ENCODE data around the gene CADM1. TPM values are rescaled to one million over a fixed set of nuclear protein-coding genes. Genes with fewer than 3 reads are reported as not detected.
A peak's percentile ranks its signal among the peaks of the same experiment; 100 is the strongest.

The CADM1 gene
- total RNA-seq, 1 donor from 2014 or later = not detected

DNA sequence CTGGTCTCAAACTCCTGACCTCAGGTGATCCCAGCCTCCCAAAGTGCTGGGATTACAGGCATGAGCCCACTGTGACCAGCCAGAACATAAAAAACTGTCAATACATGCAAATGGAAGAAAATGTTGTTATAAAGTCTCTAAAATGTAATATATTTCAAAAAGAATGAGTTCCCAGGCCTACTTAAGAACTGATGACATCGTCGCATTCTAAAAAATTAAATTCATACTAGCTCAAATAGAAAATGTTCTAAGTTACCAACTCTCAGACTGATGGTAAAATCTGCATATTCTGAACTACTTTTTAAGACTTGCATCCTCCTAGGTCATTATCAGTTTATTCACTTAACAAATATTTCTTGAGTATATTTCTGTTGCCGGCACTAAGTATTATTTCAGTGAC lies 163.3 kb downstream of the CADM1 start:
- Mint-ChIP-seq H3K9me3 (no peaks in the 10 kb centered on the region), H3K4me3 (no peak overlapping the region), H3K27me3 (ENCODE audit: insufficient read depth) (peaks cover 6% of the 10 kb centered on the region), H3K27ac (no peak overlapping the region), H3K36me3 (ENCODE audit: low read depth) (no peaks in the 10 kb centered on the region), H3K4me1 (ENCODE audit: low read depth) (no peaks in the 10 kb centered on the region)
- no peak for DNase-seq (ENCODE audit: low spot score)
- intact Hi-C loops (cut with micrococcal nuclease) = no loop called here

DNA sequence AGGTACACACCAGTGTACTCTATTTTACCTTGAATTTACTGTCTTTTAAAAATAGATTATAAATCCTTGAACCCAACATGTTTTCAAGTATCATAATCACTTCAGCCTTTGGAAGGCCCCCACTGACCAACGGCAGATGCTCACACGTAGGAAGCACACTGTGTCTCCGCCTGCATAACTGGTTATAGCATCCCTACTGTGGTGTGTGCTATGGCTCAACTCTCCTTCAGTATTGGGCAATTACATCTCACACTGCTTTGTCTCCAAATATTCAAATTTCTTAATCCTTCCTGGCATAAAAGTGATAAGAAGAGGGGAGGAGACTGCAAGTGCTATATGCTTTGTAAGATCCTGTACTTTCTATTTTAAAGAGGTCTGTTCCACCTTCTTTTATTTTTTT lies 165.7 kb downstream of the CADM1 start:
- intact Hi-C loops (cut with micrococcal nuclease) = loop anchor here (5.0 kb wide), 1 partner anchor 164 kb away; the partner anchor contains the start of gene CADM1
- peaks cover 6% of the 10 kb centered on the region for H3K27me3 Mint-ChIP-seq (ENCODE audit: insufficient read depth)
- H3K9me3 Mint-ChIP-seq = no peaks in the 10 kb centered on the region
- DNase-seq (ENCODE audit: low spot score) = no peak
- H3K36me3 Mint-ChIP-seq (ENCODE audit: low read depth) = no peaks in the 10 kb centered on the region
- no peaks in the 10 kb centered on the region for H3K4me1 Mint-ChIP-seq (ENCODE audit: low read depth)
- no peak overlapping the region for H3K27ac Mint-ChIP-seq
- no peak overlapping the region for H3K4me3 Mint-ChIP-seq

GRCh38 chr11:115334932-115335788 lies 169.1 kb downstream of the CADM1 start:
- H3K9me3 Mint-ChIP-seq = no peaks in the 10 kb centered on the region
- no peak overlapping the region for H3K4me3 Mint-ChIP-seq
- no peak for DNase-seq (ENCODE audit: low spot score)
- intact Hi-C loops (cut with micrococcal nuclease) = loop anchor here (1.0 to 5.0 kb wide), 3 partner anchors 167 to 1356 kb away; partner anchors contain the start of gene CADM1
- no peaks in the 10 kb centered on the region for H3K27me3 Mint-ChIP-seq (ENCODE audit: insufficient read depth)
- H3K4me1 Mint-ChIP-seq (ENCODE audit: low read depth) = no peaks in the 10 kb centered on the region
- H3K36me3 Mint-ChIP-seq (ENCODE audit: low read depth) = no peaks in the 10 kb centered on the region
- no peak overlapping the region for H3K27ac Mint-ChIP-seq

DNA sequence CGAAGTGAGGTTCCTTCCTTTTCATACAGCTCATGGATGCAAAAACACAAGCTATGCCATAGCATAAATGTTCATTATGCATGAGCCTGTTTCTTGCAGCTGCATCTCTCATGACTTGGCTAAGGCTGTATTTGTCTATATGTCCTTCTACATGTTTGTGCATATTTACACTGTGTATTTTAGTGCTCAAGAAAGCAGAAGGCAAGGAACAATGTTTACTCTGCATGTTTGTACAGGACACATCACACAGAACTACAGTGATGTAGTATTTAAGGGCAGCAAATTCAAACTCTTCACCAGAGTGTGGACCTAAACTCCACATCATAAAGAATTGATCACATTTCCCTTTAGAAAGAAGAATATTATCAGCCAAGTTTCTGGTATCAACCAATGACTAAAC lies 170.3 kb downstream of the CADM1 start:
- no peaks in the 10 kb centered on the region for H3K4me1 Mint-ChIP-seq (ENCODE audit: low read depth)
- no peaks in the 10 kb centered on the region for H3K27me3 Mint-ChIP-seq (ENCODE audit: insufficient read depth)
- H3K4me3 Mint-ChIP-seq = no peak overlapping the region
- no peak overlapping the region for H3K27ac Mint-ChIP-seq
- intact Hi-C loops (cut with micrococcal nuclease) = loop anchor here (2.0 kb wide), 1 partner anchor 1357 kb away; no protein-coding TSS in a partner anchor
- H3K36me3 Mint-ChIP-seq (ENCODE audit: low read depth) = no peaks in the 10 kb centered on the region
- no peaks in the 10 kb centered on the region for H3K9me3 Mint-ChIP-seq
- no peak for DNase-seq (ENCODE audit: low spot score)

- Mint-ChIP-seq H3K9me3 (no peaks in the 10 kb centered on the region), H3K27ac (no peak overlapping the region), H3K4me1 (ENCODE audit: low read depth) (no peaks in the 10 kb centered on the region), H3K27me3 (ENCODE audit: insufficient read depth) (no peaks in the 10 kb centered on the region), H3K4me3 (no peak overlapping the region), H3K36me3 (ENCODE audit: low read depth) (no peaks in the 10 kb centered on the region)
- intact Hi-C loops (cut with micrococcal nuclease) = no loop called here
- no peak for DNase-seq (ENCODE audit: low spot score)
Measured at GRCh38 chr11:115333121-115333520, 171.1 kb downstream of the CADM1 start.

- Mint-ChIP-seq H3K4me3 (no peak overlapping the region), H3K4me1 (ENCODE audit: low read depth) (no peaks in the 10 kb centered on the region), H3K36me3 (ENCODE audit: low read depth) (no peaks in the 10 kb centered on the region), H3K9me3 (no peaks in the 10 kb centered on the region), H3K27ac (no peak overlapping the region), H3K27me3 (ENCODE audit: insufficient read depth) (no peaks in the 10 kb centered on the region)
- no peak for DNase-seq (ENCODE audit: low spot score)
- intact Hi-C loops (cut with micrococcal nuclease) = no loop called here
Measured at GRCh38 chr11:115330684-115331482, 173.3 kb downstream of the CADM1 start.

DNA sequence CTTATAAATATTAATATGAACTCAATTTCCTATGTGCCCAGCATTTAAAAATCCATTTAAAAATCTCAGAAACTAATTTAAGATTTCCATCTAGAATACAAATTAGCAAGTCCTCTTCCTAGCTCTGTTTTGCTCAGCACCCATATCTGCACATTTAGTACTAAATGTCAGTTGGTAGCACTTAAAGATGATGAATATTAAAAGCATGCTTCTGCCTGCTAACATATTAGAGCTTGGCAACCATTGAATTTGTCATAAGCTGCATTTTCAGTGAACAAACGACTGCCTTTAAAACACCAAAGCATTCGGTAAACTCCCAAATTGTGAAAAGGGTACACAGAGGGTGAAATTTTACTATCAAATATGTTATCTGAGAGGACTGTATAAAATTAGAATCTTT lies 177.7 kb downstream of the CADM1 start:
- Mint-ChIP-seq H3K36me3 (ENCODE audit: low read depth) (no peaks in the 10 kb centered on the region), H3K27me3 (ENCODE audit: insufficient read depth) (peaks cover 4% of the 10 kb centered on the region), H3K4me3 (no peak overlapping the region), H3K4me1 (ENCODE audit: low read depth) (no peaks in the 10 kb centered on the region), H3K27ac (no peak overlapping the region), H3K9me3 (no peaks in the 10 kb centered on the region)
- intact Hi-C loops (cut with micrococcal nuclease) = no loop called here
- DNase-seq (ENCODE audit: low spot score) = no peak

DNA sequence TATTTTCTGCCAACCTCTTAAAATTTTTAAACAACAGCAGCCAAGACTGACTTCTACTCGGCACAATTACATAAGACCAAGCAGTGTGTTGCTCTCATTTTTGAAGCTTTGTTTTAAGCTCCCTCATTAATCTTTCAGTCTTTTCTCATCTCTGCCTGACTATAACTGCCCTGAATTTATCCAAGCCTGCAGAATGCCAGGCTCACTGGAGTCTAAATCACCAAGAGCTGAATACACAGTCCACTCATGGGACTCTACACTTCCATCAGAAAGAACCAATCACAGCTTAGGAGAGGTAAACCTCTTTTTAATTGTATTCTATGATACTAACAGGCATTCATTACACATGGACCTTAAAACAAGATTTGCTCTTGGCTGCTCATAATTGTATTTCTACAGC lies 178.7 kb downstream of the CADM1 start:
- Mint-ChIP-seq H3K4me3 (no peak overlapping the region), H3K9me3 (no peaks in the 10 kb centered on the region), H3K4me1 (ENCODE audit: low read depth) (no peaks in the 10 kb centered on the region), H3K27me3 (ENCODE audit: insufficient read depth) (peaks cover 4% of the 10 kb centered on the region), H3K27ac (no peak overlapping the region), H3K36me3 (ENCODE audit: low read depth) (no peaks in the 10 kb centered on the region)
- intact Hi-C loops (cut with micrococcal nuclease) = no loop called here
- no peak for DNase-seq (ENCODE audit: low spot score)

GRCh38 chr11:115324581-115325432 lies 179.4 kb downstream of the CADM1 start:
- DNase-seq (ENCODE audit: low spot score) = peak; percentile 20
- Mint-ChIP-seq H3K27me3 (ENCODE audit: insufficient read depth) (peaks cover 4% of the 10 kb centered on the region), H3K4me1 (ENCODE audit: low read depth) (no peaks in the 10 kb centered on the region), H3K4me3 (no peak overlapping the region), H3K36me3 (ENCODE audit: low read depth) (no peaks in the 10 kb centered on the region), H3K9me3 (no peaks in the 10 kb centered on the region), H3K27ac (no peak overlapping the region)
- intact Hi-C loops (cut with micrococcal nuclease) = loop anchor here (1.0 kb wide), 2 partner anchors 899 to 951 kb away; no protein-coding TSS in a partner anchor

DNA sequence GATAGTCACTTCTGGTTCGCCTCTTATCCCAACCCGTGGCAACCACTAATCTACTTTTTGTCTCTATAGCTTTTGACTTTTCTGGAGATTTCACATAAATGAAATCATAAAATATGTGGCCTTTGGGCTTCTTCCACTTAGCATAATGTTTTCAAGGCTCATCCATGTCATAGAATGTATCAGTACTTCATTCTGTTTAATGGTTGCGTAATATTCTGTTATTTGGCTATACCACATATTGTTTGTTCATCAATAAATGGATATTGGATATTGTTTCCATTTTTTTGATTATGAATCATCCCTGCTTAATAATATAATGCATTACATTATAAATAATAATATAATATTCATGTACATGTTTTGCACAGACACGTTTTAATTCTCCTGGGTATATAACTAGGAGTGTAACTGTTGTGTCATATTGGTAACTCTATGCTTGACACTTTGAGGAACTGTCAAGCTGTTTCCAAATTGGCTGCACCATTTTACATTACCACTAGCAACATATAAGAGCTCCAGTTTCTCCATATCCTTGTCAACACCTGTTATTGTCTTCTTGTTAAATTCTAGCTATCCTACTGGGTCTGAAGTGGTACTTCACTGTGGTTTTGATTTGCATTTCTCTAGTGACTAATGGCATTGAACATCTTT lies 181.5 kb downstream of the CADM1 start:
- no peak for DNase-seq (ENCODE audit: low spot score)
- H3K27ac Mint-ChIP-seq = no peak overlapping the region
- intact Hi-C loops (cut with micrococcal nuclease) = no loop called here
- no peaks in the 10 kb centered on the region for H3K9me3 Mint-ChIP-seq
- H3K4me1 Mint-ChIP-seq (ENCODE audit: low read depth) = no peaks in the 10 kb centered on the region
- no peak overlapping the region for H3K4me3 Mint-ChIP-seq
- no peaks in the 10 kb centered on the region for H3K36me3 Mint-ChIP-seq (ENCODE audit: low read depth)
- H3K27me3 Mint-ChIP-seq (ENCODE audit: insufficient read depth) = peaks cover 14% of the 10 kb centered on the region

DNA sequence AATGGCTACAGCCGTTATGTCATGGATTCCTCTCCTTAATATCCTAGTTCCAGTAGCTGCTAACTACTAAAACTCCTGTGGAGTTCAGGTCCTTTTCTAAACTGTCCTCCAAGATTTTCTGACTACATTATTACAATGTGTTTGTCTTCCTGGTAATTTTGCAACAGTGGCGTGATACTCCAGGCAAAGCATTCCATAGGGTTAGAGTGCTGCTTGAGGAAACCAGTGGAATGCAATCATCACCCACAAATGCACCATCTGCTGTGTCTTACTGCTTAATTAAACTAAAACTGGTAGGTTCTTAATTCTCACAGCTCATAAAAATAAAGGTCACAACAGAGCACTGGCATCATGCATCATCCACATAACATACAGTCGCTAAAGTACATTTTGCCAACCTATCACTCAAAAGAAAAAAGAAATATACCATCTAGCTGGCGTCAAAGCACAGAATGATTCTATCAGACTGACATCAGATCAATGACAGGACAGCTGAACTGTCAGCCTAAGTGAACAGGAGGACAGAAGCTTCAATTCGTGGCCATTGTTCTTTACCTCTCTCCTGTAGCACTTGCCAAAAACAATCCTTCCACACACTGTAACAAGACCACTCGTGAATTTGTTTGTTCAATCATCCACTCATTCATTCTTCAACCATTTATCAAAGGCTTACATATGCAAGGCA lies 182.5 kb downstream of the CADM1 start:
- DNase-seq (ENCODE audit: low spot score) = no peak
- Mint-ChIP-seq H3K36me3 (ENCODE audit: low read depth) (no peaks in the 10 kb centered on the region), H3K4me3 (no peak overlapping the region), H3K27me3 (ENCODE audit: insufficient read depth) (peaks cover 14% of the 10 kb centered on the region), H3K4me1 (ENCODE audit: low read depth) (no peaks in the 10 kb centered on the region), H3K9me3 (no peaks in the 10 kb centered on the region), H3K27ac (no peak overlapping the region)
- intact Hi-C loops (cut with micrococcal nuclease) = no loop called here
